Measurements from ENCODE around the gene ANKRD39.

DNA sequence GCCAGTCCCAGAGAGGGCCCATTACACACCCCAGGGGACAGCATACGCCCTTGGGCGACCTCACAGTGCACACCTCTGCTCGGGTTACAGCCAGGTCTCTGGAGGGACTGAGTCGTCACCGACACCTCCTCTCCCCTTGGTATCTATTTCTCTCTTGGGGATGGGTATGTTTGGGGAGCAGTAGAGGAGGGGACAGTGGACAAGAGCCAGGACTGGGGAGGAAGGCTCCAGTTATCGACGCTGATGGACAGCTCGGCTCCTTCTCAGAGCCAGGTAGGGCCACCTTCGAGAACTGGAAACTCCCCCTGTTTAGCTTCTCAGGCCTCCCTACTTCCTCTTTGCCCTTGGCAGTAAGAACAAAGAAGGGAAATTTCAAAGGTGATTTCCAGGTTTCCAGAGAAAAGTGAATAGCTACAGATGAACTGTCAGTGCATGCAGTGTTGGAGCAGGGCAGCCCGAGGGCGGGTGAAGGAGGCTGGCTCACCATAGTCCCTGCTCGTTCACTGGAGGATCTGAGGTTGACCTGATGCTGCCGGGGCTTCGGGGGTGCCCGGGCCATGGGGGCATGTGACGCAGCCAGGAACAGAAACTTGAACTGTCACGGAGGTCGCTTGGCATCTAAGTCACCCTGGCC, 16.5 kb upstream of the ANKRD39 start:
- TF ChIP-seq, protein P1, sequence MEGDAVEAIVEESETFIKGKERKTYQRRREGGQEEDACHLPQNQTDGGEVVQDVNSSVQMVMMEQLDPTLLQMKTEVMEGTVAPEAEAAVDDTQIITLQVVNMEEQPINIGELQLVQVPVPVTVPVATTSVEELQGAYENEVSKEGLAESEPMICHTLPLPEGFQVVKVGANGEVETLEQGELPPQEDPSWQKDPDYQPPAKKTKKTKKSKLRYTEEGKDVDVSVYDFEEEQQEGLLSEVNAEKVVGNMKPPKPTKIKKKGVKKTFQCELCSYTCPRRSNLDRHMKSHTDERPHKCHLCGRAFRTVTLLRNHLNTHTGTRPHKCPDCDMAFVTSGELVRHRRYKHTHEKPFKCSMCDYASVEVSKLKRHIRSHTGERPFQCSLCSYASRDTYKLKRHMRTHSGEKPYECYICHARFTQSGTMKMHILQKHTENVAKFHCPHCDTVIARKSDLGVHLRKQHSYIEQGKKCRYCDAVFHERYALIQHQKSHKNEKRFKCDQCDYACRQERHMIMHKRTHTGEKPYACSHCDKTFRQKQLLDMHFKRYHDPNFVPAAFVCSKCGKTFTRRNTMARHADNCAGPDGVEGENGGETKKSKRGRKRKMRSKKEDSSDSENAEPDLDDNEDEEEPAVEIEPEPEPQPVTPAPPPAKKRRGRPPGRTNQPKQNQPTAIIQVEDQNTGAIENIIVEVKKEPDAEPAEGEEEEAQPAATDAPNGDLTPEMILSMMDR (IDR thresholded peaks at IDR 0.05): no peak
- TF ChIP-seq POLR2A (IDR thresholded peaks at IDR 0.05): no peak
- TF ChIP-seq POLR2AphosphoS5 (IDR thresholded peaks at IDR 0.05): no peak

Data from gastroesophageal sphincter (tissue), 3 donors.